Thoracic aorta (tissue), 2 donors: ENCODE measurements around the gene SSR1. TPM values are rescaled to one million over a fixed set of nuclear protein-coding genes. Genes with fewer than 3 reads are reported as not detected.

Source experiments
- ATAC-seq: fragments of 150-250 bp; one replicate; pipeline ENCODE4 v1.8.0; 2017; ENCODE audit warnings: low read depth; ENCODE audit not compliant: insufficient number of reproducible peaks, low FRiP score
- DNase-seq: peaks from one replicate; pipeline ENCODE4 v3.0.0-alpha.2; 2020; ENCODE audit warnings: low spot score
- H3K27ac ChIP-seq, 2 donors: fragments of 200-600 bp; sonication (generic); 1 replicate in 1 of 2; 2 replicates in 1 of 2; pipeline ENCODE4 v1.5.1; 2016; ENCODE audit warnings: mild to moderate bottlenecking in 2 of 2, moderate library complexity in 2 of 2
- H3K27me3 ChIP-seq: fragments of 200-600 bp; sonication (generic); replicated peaks from 2 replicates; pipeline ENCODE4 v1.6.0; 2016; ENCODE audit warnings: mild to moderate bottlenecking; ENCODE audit not compliant: insufficient read depth
- H3K36me3 ChIP-seq: fragments of 200-600 bp; sonication (generic); one replicate; pipeline ENCODE4 v1.5.1; 2016
- H3K4me1 ChIP-seq, 2 donors: fragments of 200-600 bp; sonication (generic); 1 replicate in 1 of 2; 2 replicates in 1 of 2; pipeline versions ENCODE4 v1.5.1 to v1.6.0; 2016; ENCODE audit warnings: low read depth in 2 of 2, mild to moderate bottlenecking in 1 of 2; ENCODE audit not compliant: control insufficient read depth in 1 of 2
- H3K4me3 ChIP-seq: fragments of 200-600 bp; sonication (generic); 2 replicates; pipeline ENCODE4 v1.5.1; 2016; ENCODE audit warnings: mild to moderate bottlenecking
- H3K9me3 ChIP-seq: fragments of 200-600 bp; sonication (generic); 2 replicates; pipeline ENCODE4 v1.5.1; 2016
- total RNA-seq, 2 donors: library from RNA; depleted of rRNA; stranded (reverse); fragments of >200 nt; gene quantifications; one replicate each; pipeline versions ENCODE4 v1.1.0 to v1.2.3, GENCODE V29; 2016
- TF ChIP-seq, protein P1 (sequence below): fragments of 200-600 bp; sonication (generic); IDR thresholded peaks from one replicate; pipeline ENCODE4 v1.5.1; 2019; ENCODE audit warnings: antibody characterized with exemption

The SSR1 gene
- total RNA-seq, 2 donors from 2014 or later = 56.6 to 59.4 TPM

DNA sequence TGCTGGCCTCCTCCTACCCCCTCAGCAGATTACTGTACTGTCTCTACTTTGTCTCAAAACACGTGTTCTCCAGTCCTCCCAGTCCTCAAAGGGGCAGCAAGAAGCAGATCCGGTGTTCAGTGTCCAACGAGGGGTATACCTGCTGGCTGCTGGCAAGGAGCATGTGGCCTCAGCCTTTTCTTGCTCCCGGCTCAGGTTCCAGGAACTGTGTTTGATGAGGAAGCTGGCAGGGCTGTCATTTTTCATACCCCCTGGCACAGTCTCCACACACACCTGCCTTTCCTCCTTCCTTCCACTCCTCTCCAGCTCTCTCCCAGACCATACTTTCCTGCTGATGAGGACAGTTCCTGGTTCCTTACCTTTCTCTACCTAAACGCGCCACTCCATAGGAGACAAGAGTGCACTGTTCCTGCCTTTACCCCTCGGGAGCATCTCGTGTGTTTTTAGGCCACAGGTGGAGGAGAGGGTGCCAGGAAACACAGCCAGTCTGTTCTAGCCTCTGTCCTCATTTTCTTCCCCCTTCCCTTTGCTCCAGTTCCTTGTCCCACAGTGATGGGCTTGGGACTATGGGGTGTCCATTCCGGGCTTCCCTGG is 77.2 kb downstream of the SSR1 start:
- H3K27me3 ChIP-seq = no peaks in the 10 kb centered on the region
- no peak for DNase-seq
- no peaks in the 10 kb centered on the region for H3K4me1 ChIP-seq
- ATAC-seq = no peak
- no peaks in the 10 kb centered on the region for H3K9me3 ChIP-seq
- peaks cover 21% of the 10 kb centered on the region for H3K36me3 ChIP-seq
- TF ChIP-seq, protein P1, sequence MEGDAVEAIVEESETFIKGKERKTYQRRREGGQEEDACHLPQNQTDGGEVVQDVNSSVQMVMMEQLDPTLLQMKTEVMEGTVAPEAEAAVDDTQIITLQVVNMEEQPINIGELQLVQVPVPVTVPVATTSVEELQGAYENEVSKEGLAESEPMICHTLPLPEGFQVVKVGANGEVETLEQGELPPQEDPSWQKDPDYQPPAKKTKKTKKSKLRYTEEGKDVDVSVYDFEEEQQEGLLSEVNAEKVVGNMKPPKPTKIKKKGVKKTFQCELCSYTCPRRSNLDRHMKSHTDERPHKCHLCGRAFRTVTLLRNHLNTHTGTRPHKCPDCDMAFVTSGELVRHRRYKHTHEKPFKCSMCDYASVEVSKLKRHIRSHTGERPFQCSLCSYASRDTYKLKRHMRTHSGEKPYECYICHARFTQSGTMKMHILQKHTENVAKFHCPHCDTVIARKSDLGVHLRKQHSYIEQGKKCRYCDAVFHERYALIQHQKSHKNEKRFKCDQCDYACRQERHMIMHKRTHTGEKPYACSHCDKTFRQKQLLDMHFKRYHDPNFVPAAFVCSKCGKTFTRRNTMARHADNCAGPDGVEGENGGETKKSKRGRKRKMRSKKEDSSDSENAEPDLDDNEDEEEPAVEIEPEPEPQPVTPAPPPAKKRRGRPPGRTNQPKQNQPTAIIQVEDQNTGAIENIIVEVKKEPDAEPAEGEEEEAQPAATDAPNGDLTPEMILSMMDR = no peak
- H3K27ac ChIP-seq = no peak overlapping the region
- H3K4me3 ChIP-seq = no peak overlapping the region

GRCh38 chr6:7234547-7234946 is 78.5 kb downstream of the SSR1 start:
- DNase-seq (no peak), ATAC-seq (no peak)
- H3K36me3 ChIP-seq = peaks cover 30% of the 10 kb centered on the region
- TF ChIP-seq, protein P1 = no peak
- no peaks in the 10 kb centered on the region for H3K27me3 ChIP-seq
- no peaks in the 10 kb centered on the region for H3K9me3 ChIP-seq
- H3K27ac ChIP-seq = no peak overlapping the region
- H3K4me3 ChIP-seq = no peak overlapping the region
- H3K4me1 ChIP-seq = no peaks in the 10 kb centered on the region

GRCh38 chr6:7232351-7232750 is 80.6 kb downstream of the SSR1 start:
- Histone ChIP-seq H3K4me3 (no peak overlapping the region), H3K27ac (no peak overlapping the region), H3K36me3 (peaks cover 38% of the 10 kb centered on the region), H3K9me3 (no peaks in the 10 kb centered on the region), H3K4me1 (no peaks in the 10 kb centered on the region), H3K27me3 (no peaks in the 10 kb centered on the region)
- ATAC-seq = no peak
- no peak for DNase-seq
- TF ChIP-seq, protein P1 = no peak

- H3K4me3 ChIP-seq = no peak overlapping the region
- ATAC-seq = no peak
- H3K4me1 ChIP-seq = no peaks in the 10 kb centered on the region
- H3K27ac ChIP-seq = no peak overlapping the region
- H3K36me3 ChIP-seq = peaks cover 44% of the 10 kb centered on the region
- H3K27me3 ChIP-seq = no peaks in the 10 kb centered on the region
- no peak for DNase-seq
- TF ChIP-seq, protein P1 = no peak
- no peaks in the 10 kb centered on the region for H3K9me3 ChIP-seq
Measured at GRCh38 chr6:7230956-7231713, 81.9 kb downstream of the SSR1 start.

DNA sequence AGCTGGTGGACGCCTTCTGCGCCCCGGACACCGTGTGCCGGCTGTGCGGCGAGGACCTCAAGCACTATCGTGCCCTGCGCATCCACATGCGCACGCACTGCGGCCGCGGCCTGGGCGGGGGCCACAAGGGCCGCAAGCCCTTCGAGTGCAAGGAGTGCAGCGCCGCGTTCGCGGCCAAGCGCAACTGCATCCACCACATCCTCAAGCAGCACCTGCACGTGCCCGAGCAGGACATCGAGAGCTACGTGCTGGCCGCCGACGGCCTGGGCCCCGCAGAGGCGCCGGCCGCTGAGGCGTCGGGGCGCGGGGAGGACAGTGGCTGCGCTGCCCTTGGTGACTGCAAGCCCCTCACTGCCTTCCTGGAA is 82.7 kb downstream of the SSR1 start:
- ATAC-seq (no peak), DNase-seq (no peak)
- H3K27ac ChIP-seq = no peak overlapping the region
- peaks cover 44% of the 10 kb centered on the region for H3K36me3 ChIP-seq
- TF ChIP-seq, protein P1 = no peak
- no peaks in the 10 kb centered on the region for H3K4me1 ChIP-seq
- no peaks in the 10 kb centered on the region for H3K27me3 ChIP-seq
- no peaks in the 10 kb centered on the region for H3K9me3 ChIP-seq
- no peak overlapping the region for H3K4me3 ChIP-seq
